NCI-H748 treated with DMSO at 0.1 percent for 48 hours (cell line): ENCODE data around the gene OBSCN.

Experiments used
- DNase-seq: peaks from one replicate; lab custom pipeline; 2025; lab: John Stamatoyannopoulos, UW

OBSCN gene

DNA sequence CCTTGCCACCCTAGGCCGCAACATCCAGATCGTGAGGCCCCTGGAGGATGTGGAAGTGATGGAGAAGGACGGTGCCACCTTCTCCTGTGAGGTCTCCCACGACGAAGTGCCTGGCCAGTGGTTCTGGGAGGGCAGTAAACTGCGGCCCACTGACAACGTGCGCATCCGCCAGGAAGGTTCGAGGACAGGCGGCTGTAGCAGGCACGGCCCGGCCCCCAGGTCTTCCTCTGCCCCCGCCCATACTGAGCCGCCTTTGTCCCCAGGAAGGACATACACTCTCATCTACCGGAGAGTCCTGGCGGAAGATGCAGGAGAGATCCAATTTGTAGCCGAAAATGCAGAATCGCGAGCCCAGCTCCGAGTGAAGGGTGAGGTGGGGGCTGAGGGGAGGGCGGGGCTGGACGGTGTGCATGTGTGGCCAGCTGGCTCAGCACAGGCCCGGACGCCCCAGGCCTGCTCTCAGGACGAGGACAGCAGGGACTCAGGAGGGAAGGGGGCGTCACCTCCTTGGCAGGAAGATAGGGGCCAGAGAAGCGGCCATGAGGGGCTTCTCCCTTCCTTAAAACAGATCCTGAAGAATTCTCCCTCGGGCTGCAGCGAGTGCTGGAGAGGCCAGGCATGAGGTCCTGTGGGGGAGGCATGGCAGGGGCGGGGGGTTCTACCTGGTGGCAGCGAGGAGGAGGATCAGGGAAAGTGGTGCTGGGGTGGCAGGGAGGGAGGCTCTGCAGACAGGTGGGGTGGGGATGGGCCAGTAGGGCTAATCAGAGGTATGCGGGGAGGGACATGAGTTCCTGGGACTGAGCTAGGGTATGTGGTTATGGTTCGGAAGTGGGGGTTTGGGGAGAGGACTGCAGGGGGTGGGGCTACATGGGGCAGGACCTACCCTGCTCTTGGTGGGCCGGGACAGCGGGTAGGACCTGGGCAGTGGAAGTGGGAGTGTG is 69.9 kb downstream of the OBSCN start:
- no peak for DNase-seq

- no peak for DNase-seq
These were observed 70.6 kb downstream of the OBSCN start for GRCh38 chr1:228278432-228278941.

DNA sequence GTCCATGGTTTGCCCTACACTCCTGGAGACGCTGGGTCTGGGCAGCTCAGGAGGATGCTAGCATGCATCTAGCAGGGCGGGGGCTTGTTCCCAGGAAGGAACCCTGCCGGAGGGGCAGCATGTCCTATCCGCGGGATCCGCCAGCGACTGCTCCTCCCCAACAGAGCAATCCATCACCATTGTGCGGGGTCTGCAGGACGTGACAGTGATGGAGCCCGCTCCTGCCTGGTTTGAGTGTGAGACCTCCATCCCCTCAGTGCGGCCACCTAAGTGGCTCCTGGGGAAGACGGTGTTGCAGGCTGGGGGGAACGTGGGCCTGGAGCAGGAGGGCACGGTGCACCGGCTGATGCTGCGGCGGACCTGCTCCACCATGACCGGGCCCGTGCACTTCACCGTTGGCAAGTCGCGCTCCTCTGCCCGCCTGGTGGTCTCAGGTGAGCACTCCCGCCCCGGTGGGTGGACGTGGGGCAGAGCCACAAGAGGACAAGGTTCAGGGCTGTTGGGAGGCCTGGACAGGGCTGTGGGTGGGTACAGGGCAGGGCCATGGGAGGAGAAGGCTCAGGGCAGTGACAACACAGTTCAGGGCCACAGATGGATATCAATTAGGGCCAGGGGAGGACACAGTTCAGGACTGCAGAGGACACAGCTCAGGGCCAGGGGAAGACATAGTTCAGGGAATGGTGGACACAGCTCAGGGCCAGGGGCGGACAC is 71.3 kb downstream of the OBSCN start:
- no peak for DNase-seq

GRCh38 chr1:228279722-228280105 is 71.9 kb downstream of the OBSCN start:
- no peak for DNase-seq

DNA sequence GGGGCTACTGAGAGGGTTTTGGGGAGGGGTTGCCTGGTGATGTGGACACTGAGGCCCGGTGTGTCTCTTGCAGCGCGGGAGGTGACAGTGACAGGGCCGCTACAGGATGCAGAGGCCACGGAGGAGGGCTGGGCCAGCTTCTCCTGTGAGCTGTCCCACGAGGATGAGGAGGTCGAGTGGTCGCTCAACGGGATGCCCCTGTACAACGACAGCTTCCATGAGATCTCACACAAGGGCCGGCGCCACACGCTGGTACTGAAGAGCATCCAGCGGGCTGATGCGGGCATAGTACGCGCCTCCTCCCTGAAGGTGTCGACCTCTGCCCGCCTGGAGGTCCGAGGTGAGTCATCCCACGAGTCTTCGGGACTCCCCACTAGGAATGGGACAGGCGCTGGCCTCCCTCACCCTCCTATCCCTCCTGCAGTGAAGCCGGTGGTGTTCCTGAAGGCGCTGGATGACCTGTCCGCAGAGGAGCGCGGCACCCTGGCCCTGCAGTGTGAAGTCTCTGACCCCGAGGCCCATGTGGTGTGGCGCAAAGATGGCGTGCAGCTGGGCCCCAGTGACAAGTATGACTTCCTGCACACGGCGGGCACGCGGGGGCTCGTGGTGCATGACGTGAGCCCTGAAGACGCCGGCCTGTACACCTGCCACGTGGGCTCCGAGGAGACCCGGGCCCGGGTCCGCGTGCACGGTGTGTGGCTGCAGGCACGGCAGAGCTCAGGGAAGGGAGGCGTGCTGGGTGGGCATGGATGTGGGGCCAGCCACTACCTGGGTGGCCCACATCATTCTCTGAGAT is 72.5 kb downstream of the OBSCN start:
- DNase-seq = no peak

- no peak for DNase-seq
These were observed 73.2 kb downstream of the OBSCN start for GRCh38 chr1:228280961-228281591.

DNA sequence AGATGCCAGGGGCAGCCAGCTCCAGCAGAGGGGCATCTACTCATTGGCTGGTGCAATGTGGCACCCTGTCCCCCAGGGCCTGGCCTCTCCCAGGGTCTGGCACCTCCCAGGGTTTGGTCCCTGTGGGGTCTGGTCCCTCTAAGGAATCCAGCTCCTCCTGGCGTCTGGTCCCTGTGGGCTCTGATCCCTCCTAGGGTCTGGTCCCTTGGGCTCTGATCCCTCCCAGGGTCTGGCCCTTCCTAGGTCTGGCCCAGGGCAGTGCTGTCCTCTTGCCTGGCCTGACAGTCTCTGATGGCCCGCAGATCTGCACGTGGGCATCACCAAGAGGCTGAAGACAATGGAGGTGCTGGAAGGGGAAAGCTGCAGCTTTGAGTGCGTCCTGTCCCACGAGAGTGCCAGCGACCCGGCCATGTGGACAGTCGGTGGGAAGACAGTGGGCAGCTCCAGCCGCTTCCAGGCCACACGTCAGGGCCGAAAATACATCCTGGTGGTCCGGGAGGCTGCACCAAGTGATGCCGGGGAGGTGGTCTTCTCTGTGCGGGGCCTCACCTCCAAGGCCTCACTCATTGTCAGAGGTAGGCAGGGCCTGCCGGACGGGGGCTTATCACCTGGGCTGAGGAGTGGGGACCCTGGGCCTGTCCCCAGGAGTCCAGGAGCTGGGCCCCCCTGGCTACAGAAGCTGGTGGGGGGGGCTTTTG is 73.9 kb downstream of the OBSCN start:
- no peak for DNase-seq

GRCh38 chr1:228282329-228283042 is 74.6 kb downstream of the OBSCN start:
- DNase-seq = no peak

DNA sequence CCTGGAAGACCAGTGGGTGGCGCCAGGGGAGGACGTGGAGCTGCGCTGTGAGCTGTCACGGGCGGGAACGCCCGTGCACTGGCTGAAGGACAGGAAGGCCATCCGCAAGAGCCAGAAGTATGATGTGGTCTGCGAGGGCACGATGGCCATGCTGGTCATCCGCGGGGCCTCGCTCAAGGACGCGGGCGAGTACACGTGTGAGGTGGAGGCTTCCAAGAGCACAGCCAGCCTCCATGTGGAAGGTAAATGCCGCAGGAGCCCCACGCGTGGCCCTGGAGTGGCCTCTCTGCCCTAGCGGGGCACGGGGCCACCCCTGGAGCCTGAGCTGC is 75.2 kb downstream of the OBSCN start:
- DNase-seq = no peak

DNA sequence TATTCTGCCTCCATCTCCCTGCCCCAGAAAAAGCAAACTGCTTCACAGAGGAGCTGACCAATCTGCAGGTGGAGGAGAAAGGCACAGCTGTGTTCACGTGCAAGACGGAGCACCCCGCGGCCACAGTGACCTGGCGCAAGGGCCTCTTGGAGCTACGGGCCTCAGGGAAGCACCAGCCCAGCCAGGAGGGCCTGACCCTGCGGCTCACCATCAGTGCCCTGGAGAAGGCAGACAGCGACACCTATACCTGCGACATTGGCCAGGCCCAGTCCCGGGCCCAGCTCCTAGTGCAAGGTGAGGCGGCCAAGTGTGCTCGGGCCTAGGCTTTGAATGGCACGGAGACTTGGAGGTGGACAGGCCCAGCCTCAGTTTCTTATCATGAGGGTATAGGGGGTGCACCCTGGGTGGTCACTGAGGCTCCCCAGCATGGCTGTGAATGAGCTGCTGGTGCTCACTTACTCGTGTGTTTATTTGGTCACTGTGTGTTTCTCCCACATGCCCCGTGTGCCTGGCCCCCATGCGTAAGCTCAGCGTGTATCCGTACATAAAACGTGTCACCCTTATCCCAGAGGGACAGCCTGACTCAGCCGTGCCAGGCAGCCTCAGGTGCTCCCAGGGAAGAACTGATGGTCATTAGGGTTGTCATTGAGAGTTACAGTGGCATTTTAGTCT is 75.8 kb downstream of the OBSCN start:
- DNase-seq = no peak

GRCh38 chr1:228284148-228284495 is 76.3 kb downstream of the OBSCN start:
- DNase-seq = no peak

- no peak for DNase-seq
These were observed 76.7 kb downstream of the OBSCN start for GRCh38 chr1:228284521-228284920.

GRCh38 chr1:228285661-228286504 is 78.0 kb downstream of the OBSCN start:
- DNase-seq = no peak

- no peak for DNase-seq
These were observed 78.9 kb downstream of the OBSCN start for GRCh38 chr1:228286505-228287417.

DNA sequence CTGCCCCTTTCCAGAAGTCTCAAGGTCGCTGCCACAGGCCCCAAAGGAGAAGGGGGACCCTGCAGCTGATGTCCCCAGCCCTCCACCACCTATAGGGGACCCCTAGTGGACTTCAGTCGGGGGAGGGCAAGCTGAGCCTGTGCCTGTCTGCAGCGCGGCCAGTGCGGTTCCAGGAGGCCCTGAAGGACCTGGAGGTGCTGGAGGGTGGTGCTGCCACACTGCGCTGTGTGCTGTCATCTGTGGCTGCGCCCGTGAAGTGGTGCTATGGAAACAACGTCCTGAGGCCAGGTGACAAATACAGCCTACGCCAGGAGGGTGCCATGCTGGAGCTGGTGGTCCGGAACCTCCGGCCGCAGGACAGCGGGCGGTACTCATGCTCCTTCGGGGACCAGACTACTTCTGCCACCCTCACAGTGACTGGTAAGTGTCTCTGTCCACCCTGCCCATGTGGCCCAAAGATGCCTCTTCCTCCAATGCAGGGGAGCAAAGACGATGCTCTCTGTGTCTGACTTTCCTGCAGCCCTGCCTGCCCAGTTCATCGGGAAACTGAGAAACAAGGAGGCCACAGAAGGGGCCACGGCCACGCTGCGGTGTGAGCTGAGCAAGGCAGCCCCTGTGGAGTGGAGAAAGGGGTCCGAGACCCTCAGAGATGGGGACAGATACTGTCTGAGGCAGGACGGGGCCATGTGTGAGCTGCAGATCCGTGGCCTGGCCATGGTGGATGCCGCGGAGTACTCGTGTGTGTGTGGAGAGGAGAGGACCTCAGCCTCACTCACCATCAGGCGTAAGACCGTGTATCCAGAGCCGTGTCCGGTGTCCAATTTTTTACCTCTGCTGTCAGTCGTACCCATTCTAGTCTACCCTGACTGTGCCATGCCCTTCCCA is 79.9 kb downstream of the OBSCN start:
- DNase-seq = no peak

GRCh38 chr1:228288536-228289238 is 80.8 kb downstream of the OBSCN start:
- DNase-seq = no peak
